ENCODE data around the gene LRP8. TPM values are rescaled to one million over a fixed set of nuclear protein-coding genes. Genes with fewer than 3 reads are reported as not detected.

LRP8 gene
- total and polyA plus RNA-seq, 4 donors, result 22.7 to 62.9 (median 48.1) TPM

DNA sequence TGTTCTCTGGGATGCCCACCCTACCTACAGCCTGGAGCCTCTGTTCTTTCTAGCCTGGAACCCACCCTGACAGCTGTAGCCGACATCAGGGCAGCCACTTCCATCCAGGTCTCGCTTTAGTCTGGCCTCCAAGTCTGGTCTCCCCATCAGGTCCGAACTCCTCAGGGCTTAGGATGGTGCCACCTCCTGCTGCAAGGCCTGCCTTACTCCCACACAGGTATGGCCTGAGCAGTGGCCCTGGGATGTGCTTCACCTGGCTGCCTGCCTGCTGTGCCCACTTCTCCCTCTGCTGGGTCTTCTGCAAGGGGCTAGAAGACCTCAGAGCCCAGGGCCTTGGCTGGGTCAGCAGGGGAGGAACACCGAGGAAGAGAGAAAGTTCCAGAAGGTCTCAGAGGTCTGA lies 53.8 kb downstream of the LRP8 start:
- peaks cover 85% of the 10 kb centered on the region for H3K36me3 ChIP-seq (ENCODE audit: control insufficient read depth, insufficient read depth, low read length)
- 96% methylated on average over 4 of the region's 4 CpGs for whole genome bisulfite sequencing (ENCODE audit: insufficient coverage)

DNA sequence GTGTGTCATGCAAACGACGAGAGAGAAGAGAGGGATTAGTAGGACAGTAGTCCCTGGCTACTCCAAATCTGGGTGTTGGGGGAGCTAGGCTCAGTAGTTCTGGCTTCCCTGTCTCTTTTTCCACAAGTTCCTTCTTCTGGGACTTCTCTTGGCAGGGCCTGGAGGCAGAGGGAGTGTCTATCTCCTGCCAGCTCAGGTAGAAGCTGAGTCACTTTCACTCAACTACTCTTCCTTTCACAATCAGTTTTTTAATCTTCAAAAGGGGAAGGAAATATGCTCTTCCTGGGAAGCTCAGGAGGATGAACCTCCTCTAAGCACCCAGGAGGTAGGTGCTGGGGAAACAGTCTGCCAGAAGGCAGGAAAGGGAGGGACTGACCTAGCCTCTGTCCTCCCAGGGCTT lies 54.3 kb downstream of the LRP8 start:
- Histone ChIP-seq H3K9me3 (ENCODE audit: control insufficient read depth, insufficient read depth, low read length) (no peaks in the 10 kb centered on the region), H3K4me3 (ENCODE audit: low read depth, low read length) (no peak overlapping the region), H3K27me3 (ENCODE audit: control insufficient read depth, insufficient read depth, low read length) (no peaks in the 10 kb centered on the region), H3K4me1 (ENCODE audit: control insufficient read depth, insufficient read depth, low read length) (peaks cover 2% of the 10 kb centered on the region), H3K27ac (ENCODE audit: low read depth, low read length) (no peak overlapping the region), H3K36me3 (ENCODE audit: control insufficient read depth, insufficient read depth, low read length) (peaks cover 85% of the 10 kb centered on the region)
- no CpG with 5 or more reads among the region's 2 CpGs for WGBS (ENCODE audit: insufficient coverage)
- DNase-seq (ENCODE audit: low read depth in 4 of 6, low spot score in 6 of 6), result no peak

More for the DNA sequence above, 53.8 kb downstream of the LRP8 start:
- peaks cover 2% of the 10 kb centered on the region for H3K4me1 ChIP-seq (ENCODE audit: control insufficient read depth, insufficient read depth, low read length)
- no peak overlapping the region for H3K27ac ChIP-seq (ENCODE audit: low read depth, low read length)
- H3K9me3 ChIP-seq (ENCODE audit: control insufficient read depth, insufficient read depth, low read length), result no peaks in the 10 kb centered on the region
- H3K27me3 ChIP-seq (ENCODE audit: control insufficient read depth, insufficient read depth, low read length), result no peaks in the 10 kb centered on the region
- DNase-seq (ENCODE audit: low read depth in 4 of 6, low spot score in 6 of 6), result no peak
- no peak overlapping the region for H3K4me3 ChIP-seq (ENCODE audit: low read depth, low read length)

- no peak for DNase-seq (ENCODE audit: low read depth in 4 of 6, low spot score in 6 of 6)
- Histone ChIP-seq H3K4me1 (ENCODE audit: control insufficient read depth, insufficient read depth, low read length) (no peaks in the 10 kb centered on the region), H3K27me3 (ENCODE audit: control insufficient read depth, insufficient read depth, low read length) (no peaks in the 10 kb centered on the region), H3K9me3 (ENCODE audit: control insufficient read depth, insufficient read depth, low read length) (no peaks in the 10 kb centered on the region), H3K36me3 (ENCODE audit: control insufficient read depth, insufficient read depth, low read length) (peaks cover 81% of the 10 kb centered on the region), H3K27ac (ENCODE audit: low read depth, low read length) (no peak overlapping the region), H3K4me3 (ENCODE audit: low read depth, low read length) (no peak overlapping the region)
- 90% methylated on average over 4 of the region's 4 CpGs for WGBS (ENCODE audit: insufficient coverage)
Observed at GRCh38 chr1:53272349-53272748, 55.5 kb downstream of the LRP8 start.

DNA sequence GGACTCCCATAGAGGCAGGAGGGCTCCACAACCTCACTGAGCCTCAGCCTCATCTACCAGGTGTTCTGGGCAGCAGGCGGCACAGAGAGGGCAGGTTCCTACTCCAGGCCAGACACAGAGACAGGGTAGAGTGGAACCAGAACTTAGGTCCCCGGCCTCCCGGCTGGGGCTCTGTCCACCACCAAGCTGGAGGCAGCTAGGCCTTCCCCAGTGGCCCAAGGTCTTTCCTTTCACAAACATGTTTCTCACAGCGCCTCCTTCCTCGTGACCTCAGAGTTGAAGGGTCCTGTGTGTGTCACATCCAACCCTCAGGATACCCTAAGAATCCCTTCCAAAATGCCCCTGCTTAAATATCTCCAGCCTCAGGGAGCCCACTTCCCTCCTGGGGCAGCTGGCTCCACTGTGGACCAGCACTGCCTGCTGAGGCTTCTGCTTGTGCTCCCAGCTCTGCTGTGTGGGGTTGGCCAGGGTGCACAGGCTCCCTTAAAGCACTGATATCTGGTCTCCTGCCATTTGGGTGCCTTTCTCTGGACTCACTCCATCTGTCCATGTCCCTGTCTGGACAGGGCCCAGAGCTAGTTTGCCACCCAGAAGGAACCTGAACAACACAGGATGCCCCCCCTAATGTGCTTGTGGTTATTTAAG lies 56.3 kb downstream of the LRP8 start:
- no peak overlapping the region for H3K4me3 ChIP-seq (ENCODE audit: low read depth, low read length)
- H3K4me1 ChIP-seq (ENCODE audit: control insufficient read depth, insufficient read depth, low read length), result no peaks in the 10 kb centered on the region
- no peaks in the 10 kb centered on the region for H3K27me3 ChIP-seq (ENCODE audit: control insufficient read depth, insufficient read depth, low read length)
- 96% methylated on average over 5 of the region's 5 CpGs for WGBS (ENCODE audit: insufficient coverage)
- peaks cover 80% of the 10 kb centered on the region for H3K36me3 ChIP-seq (ENCODE audit: control insufficient read depth, insufficient read depth, low read length)
- no peak for DNase-seq (ENCODE audit: low read depth in 4 of 6, low spot score in 6 of 6)
- H3K9me3 ChIP-seq (ENCODE audit: control insufficient read depth, insufficient read depth, low read length), result no peaks in the 10 kb centered on the region
- H3K27ac ChIP-seq (ENCODE audit: low read depth, low read length), result no peak overlapping the region

- 87% methylated on average over 8 of the region's 8 CpGs for WGBS (ENCODE audit: insufficient coverage)
Observed at GRCh38 chr1:53270873-53271272, 57.0 kb downstream of the LRP8 start.

GRCh38 chr1:53270107-53270506 lies 57.8 kb downstream of the LRP8 start:
- Histone ChIP-seq H3K9me3 (ENCODE audit: control insufficient read depth, insufficient read depth, low read length) (no peaks in the 10 kb centered on the region), H3K36me3 (ENCODE audit: control insufficient read depth, insufficient read depth, low read length) (peaks cover 80% of the 10 kb centered on the region), H3K27me3 (ENCODE audit: control insufficient read depth, insufficient read depth, low read length) (no peaks in the 10 kb centered on the region), H3K4me1 (ENCODE audit: control insufficient read depth, insufficient read depth, low read length) (no peaks in the 10 kb centered on the region), H3K4me3 (ENCODE audit: low read depth, low read length) (no peak overlapping the region), H3K27ac (ENCODE audit: low read depth, low read length) (no peak overlapping the region)
- no peak for DNase-seq (ENCODE audit: low read depth in 4 of 6, low spot score in 6 of 6)
- 80% methylated on average over 1 of the region's 1 CpG for WGBS (ENCODE audit: insufficient coverage)

More at GRCh38 chr1:53270873-53271272, 57.0 kb downstream of the LRP8 start:
- DNase-seq (ENCODE audit: low read depth in 4 of 6, low spot score in 6 of 6), result no peak
- Histone ChIP-seq H3K36me3 (ENCODE audit: control insufficient read depth, insufficient read depth, low read length) (peaks cover 80% of the 10 kb centered on the region), H3K27ac (ENCODE audit: low read depth, low read length) (no peak overlapping the region), H3K4me3 (ENCODE audit: low read depth, low read length) (no peak overlapping the region), H3K9me3 (ENCODE audit: control insufficient read depth, insufficient read depth, low read length) (no peaks in the 10 kb centered on the region), H3K4me1 (ENCODE audit: control insufficient read depth, insufficient read depth, low read length) (no peaks in the 10 kb centered on the region), H3K27me3 (ENCODE audit: control insufficient read depth, insufficient read depth, low read length) (no peaks in the 10 kb centered on the region)

DNA sequence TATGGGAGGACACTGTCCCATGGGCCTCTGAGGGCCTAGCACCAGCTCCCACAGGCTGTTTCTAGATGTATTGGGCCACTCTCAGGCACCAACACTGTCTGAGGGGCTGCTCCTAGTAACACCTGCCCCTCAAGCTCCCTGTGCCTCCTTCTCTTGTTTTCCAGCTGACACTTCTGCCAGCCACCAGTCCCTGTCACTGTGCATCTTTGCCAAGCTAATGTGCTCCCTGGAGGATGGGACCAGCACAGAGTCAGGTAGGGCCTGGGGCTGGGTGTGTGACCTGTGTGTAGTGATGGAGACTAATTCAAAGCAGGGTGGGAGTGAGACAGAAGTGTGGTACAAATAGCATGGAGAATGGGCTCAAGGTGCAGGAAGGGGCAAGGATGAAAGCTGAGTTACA lies 60.1 kb downstream of the LRP8 start:
- H3K4me1 ChIP-seq (ENCODE audit: control insufficient read depth, insufficient read depth, low read length), result no peaks in the 10 kb centered on the region
- no peak overlapping the region for H3K4me3 ChIP-seq (ENCODE audit: low read depth, low read length)
- no peak overlapping the region for H3K27ac ChIP-seq (ENCODE audit: low read depth, low read length)
- H3K9me3 ChIP-seq (ENCODE audit: control insufficient read depth, insufficient read depth, low read length), result no peaks in the 10 kb centered on the region
- no peaks in the 10 kb centered on the region for H3K27me3 ChIP-seq (ENCODE audit: control insufficient read depth, insufficient read depth, low read length)
- H3K36me3 ChIP-seq (ENCODE audit: control insufficient read depth, insufficient read depth, low read length), result peaks cover 79% of the 10 kb centered on the region
- DNase-seq (ENCODE audit: low read depth in 4 of 6, low spot score in 6 of 6), result no peak

- no peak overlapping the region for H3K27ac ChIP-seq (ENCODE audit: low read depth, low read length)
- no peak overlapping the region for H3K4me3 ChIP-seq (ENCODE audit: low read depth, low read length)
- H3K4me1 ChIP-seq (ENCODE audit: control insufficient read depth, insufficient read depth, low read length), result no peaks in the 10 kb centered on the region
- DNase-seq (ENCODE audit: low read depth in 4 of 6, low spot score in 6 of 6), result peak in 1 of 6 donors; percentile 47
- H3K9me3 ChIP-seq (ENCODE audit: control insufficient read depth, insufficient read depth, low read length), result no peaks in the 10 kb centered on the region
- H3K36me3 ChIP-seq (ENCODE audit: control insufficient read depth, insufficient read depth, low read length), result peaks cover 77% of the 10 kb centered on the region
- no peaks in the 10 kb centered on the region for H3K27me3 ChIP-seq (ENCODE audit: control insufficient read depth, insufficient read depth, low read length)
Observed at GRCh38 chr1:53266038-53266437, 61.8 kb downstream of the LRP8 start.

DNA sequence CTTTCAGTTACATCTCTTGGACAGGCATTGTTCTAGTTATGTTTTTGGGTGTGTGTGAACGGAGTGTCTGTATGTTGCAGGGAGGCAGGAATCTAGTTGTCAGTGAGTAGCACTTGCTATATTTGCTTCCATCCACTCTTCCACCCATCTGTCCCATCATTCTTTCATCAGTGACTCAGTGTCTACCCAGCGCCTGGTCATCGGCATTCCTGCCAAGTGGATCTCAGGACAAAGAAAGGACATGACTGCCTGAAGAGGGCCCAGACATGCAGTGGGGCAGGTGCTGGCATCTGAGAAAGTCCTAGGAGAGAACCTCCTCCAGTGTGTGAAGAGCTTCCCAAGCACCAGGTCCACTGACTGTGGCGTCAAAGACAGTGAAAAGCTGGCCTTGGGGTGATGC lies 62.3 kb downstream of the LRP8 start:
- Histone ChIP-seq H3K4me1 (ENCODE audit: control insufficient read depth, insufficient read depth, low read length) (no peaks in the 10 kb centered on the region), H3K4me3 (ENCODE audit: low read depth, low read length) (no peak overlapping the region), H3K27ac (ENCODE audit: low read depth, low read length) (no peak overlapping the region), H3K9me3 (ENCODE audit: control insufficient read depth, insufficient read depth, low read length) (no peaks in the 10 kb centered on the region), H3K36me3 (ENCODE audit: control insufficient read depth, insufficient read depth, low read length) (peaks cover 72% of the 10 kb centered on the region), H3K27me3 (ENCODE audit: control insufficient read depth, insufficient read depth, low read length) (no peaks in the 10 kb centered on the region)
- DNase-seq (ENCODE audit: low read depth in 4 of 6, low spot score in 6 of 6), result no peak
- 92% methylated on average over 3 of the region's 4 CpGs for WGBS (ENCODE audit: insufficient coverage)

DNA sequence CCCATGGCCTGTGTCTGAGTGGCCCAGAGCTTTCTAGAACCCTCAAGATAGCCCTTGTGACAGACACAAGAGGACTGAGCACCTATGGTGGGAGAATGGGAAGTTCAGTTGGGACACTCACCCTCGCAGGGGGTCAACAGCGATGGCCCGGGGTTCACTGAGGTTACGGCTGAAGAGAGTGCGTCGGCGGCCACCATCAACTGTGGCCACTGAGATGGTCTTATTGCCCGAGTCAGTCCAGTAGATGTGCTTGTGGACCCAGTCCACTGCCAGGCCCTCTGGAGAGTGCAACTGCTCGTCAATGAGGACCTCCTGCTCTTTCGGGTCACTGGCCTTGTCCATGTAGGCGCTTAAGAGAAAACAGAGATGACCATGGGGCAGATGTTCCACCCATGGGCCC lies 63.8 kb downstream of the LRP8 start:
- no peak for DNase-seq (ENCODE audit: low read depth in 4 of 6, low spot score in 6 of 6)
- no peak overlapping the region for H3K27ac ChIP-seq (ENCODE audit: low read depth, low read length)
- no peaks in the 10 kb centered on the region for H3K27me3 ChIP-seq (ENCODE audit: control insufficient read depth, insufficient read depth, low read length)
- peaks cover 76% of the 10 kb centered on the region for H3K36me3 ChIP-seq (ENCODE audit: control insufficient read depth, insufficient read depth, low read length)
- no peaks in the 10 kb centered on the region for H3K4me1 ChIP-seq (ENCODE audit: control insufficient read depth, insufficient read depth, low read length)
- 97% methylated on average over 10 of the region's 11 CpGs for WGBS (ENCODE audit: insufficient coverage)
- H3K4me3 ChIP-seq (ENCODE audit: low read depth, low read length), result no peak overlapping the region
- no peaks in the 10 kb centered on the region for H3K9me3 ChIP-seq (ENCODE audit: control insufficient read depth, insufficient read depth, low read length)

All from spinal cord (tissue), 10 donors.